Globus pallidus (tissue), 1 donor: ENCODE measurements around the gene PRKD1.

ENCODE experiments used
- DNase-seq: peaks from one replicate; pipeline ENCODE4 v3.0.0-alpha.2; 2015; ENCODE audit warnings: low spot score

Gene PRKD1

DNA sequence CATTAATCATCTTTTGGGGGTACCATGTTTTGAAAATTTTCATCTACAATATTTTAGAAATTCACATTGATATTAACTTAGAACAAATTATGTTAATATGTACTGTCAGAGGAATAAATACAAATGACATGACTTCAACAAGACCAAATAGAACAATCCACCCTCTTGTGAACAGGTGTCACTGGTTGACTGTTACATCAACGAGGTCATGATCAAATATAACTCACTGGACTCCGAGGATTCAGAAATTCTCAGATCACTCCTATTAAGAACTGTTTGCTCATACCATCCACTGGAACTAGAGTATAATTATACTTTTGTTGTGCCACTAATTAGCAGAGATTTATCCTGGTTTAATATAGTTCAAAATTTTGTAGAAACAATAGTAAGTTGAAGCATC is 318.8 kb downstream of the PRKD1 start:
- no peak for DNase-seq

DNA sequence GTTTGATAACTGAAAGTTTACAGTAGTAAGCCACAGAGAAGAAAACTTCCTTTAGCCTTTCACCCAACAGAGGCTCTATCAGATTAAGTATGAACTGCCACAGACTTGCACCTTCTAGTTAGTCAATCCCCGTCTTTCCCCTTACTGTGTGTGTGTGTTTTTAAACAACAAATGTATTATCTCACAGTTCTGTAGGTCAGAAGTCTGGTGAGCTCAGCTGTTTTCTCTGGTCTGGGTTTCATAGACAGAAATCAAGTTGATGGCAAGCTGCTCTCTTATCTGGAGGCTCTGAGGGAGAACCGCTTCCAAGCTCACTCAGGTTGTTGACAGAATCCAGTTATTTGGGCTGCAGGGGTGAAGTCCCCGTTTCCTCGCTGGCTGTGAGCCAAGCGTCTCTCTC is 320.5 kb downstream of the PRKD1 start:
- DNase-seq = no peak

DNA sequence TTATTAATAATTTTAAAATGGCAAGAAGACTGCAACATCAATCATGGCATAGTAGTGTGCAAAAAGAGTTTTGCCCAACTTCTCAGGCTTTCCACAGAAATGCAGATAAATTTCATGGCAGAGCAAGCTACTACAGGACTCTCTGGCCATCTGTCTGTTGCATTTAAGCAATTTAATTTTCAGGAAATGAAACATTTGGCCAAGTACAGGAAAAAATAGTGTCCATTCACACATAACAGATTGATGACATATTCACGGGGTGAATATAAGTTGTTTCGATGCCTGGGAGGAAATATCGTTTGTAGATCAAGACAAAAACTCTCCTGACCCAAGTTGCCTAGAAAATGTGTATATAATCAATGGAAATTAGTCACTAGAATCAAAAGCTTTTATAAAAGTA is 324.0 kb downstream of the PRKD1 start:
- DNase-seq = no peak

DNA sequence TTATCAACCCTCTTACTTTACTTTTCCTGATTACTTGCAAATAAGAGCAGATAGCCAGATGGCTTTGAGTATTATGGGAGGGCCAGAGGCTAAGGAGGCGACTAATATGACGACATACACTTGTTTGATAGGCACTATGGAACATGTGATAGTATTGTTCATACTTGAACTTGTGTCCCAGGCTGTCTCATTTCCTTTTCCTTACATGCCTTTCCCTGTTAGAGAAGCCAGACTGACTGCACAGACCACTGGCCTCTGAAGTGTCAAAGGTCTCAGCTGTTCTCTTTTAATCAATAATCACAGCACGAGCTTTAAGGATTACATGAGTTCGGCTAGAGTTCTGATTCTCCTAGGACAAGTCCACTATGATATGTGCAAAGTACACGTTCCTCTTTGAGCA is 326.0 kb downstream of the PRKD1 start:
- no peak for DNase-seq

DNA sequence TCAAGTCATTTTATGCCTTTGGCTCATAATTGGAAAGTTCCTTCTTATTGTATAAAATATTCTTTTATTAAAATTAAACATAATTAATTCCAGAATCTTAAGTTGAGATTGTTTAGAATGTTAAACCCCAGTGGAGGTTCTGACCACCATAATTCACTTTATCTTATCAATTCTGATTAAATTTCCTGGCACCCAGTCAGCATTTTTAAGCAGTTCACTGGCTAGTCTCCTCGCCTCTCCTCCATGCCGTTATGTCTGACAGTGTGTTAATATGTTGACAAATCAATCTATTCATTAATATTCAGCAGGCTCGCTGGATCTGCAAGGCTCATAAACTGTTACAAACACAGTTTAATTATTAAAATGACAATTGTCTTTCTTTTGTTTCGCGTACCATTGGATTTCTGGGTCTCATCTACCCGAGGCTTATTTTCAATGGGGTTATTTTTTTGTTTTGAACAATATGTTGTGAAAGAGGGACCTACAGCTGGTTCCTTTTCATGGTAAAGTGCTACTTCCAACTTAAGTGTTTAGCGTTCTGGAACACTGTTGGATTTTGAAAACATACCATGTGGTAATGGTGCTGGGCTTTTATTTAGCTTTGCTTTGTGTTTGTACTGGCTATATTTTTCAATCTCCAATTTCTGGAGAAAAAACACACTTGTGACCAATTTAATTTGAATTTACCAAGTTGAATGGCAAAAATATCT is 339.7 kb downstream of the PRKD1 start:
- DNase-seq = no peak

DNA sequence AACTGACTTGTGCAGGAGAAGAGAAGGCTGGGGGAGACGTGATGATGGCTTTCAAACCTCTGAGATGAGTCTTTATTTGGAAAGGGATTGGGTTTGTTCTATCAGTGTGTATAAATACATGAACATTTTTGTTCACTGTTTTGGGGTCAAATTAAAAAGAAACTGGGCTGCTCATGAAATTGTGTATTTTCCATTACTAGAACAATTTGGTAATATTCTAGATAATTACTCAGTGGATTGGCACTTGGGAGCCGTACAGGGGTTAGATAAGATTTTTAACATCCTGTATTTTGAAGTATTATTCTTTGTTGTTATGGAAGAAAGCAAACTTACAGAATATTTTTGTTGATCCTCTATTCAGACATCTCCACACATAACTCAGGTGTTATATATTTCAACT is 340.6 kb downstream of the PRKD1 start:
- DNase-seq = no peak

DNA sequence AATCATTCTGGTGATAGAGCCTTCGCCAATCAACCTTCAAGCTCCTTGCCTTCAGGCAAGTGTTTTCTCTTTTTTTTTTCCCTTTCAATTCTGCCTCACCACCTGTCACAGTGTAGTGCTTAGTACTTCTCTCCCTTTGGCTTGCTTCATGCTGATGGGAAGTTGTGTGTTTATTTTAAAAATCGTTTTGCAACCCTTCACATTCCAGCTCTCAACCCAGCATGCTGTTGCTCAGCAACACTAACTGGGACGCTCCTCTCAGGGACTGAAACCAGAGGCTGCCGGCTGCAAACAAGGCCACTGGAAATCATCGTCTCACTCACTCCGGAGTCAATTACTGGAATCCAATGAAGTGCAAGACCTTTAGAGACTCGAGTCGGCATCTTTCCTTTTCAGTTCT is 342.7 kb downstream of the PRKD1 start:
- DNase-seq = peak; percentile 20

DNA sequence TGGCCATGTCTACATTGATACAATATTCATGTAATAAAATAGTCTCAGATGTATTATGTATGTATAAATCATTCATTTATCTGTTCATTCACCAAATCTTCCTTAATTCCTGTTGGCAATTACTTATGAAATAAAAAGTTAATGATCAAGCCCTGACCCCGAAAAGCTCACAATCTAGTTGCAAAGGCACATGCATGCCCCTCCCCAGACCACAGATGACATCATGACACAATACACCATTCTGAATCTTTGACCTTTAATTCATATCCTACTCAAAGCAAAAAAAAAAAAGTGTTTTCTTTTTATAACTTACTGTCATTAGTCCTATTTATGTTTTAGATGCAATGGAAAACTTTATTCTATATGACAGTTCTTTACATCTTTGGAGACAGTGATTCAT is 346.9 kb downstream of the PRKD1 start:
- no peak for DNase-seq

DNA sequence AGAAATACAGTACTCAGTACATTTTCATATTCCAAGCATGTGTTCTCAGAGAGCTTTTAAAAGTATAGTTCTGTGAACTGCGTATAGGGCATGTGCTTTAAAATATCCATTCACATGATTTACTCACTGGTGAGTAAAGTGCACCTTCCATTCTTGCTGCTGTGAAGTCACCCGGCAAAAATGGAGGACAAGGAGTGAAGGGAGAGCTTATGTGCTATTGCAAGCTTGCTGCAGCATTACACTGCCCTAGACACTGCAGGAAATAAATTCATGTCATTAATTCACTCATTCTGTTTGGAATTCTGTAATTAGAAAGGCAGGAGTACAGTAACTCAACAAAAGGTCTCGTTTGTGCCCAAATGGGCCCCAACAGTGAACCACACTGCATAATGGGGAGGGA is 347.8 kb downstream of the PRKD1 start:
- no peak for DNase-seq

DNA sequence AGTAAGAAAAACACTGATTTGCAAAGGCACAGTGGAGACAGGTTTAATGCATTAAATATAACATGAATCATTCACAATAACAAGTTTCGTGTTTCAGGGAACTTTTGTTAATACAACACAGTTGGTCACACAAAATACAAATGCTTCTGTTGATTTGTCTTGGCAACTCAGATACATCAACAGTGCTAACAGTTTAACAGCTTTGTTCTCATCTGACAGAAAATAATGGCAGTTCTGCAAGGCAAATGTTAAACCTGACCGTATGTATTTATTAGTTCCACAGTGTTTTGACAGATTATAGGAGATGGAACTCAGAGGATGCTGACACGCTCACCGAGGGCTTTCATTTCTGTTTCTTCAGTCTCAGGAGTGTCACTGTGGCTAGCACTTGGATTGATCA is 350.7 kb downstream of the PRKD1 start:
- DNase-seq = no peak

DNA sequence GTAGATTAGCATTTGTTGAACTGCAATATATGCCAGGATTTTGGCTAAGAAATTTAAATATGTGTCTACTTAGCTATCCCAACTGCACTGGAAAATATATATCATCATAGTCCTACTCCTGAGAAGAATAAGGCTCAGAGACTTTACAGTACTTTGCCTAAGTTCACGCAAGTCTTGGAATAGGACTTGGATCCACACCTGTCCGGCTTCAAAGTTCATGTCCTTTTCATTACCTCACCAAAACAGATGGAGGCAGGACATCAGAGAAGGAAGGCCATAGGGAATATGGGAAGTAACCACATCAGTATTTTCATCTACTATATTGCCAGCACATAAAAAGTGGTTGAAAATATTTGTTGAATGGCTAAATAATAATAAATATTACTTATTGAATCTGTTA is 358.5 kb downstream of the PRKD1 start:
- DNase-seq = no peak

DNA sequence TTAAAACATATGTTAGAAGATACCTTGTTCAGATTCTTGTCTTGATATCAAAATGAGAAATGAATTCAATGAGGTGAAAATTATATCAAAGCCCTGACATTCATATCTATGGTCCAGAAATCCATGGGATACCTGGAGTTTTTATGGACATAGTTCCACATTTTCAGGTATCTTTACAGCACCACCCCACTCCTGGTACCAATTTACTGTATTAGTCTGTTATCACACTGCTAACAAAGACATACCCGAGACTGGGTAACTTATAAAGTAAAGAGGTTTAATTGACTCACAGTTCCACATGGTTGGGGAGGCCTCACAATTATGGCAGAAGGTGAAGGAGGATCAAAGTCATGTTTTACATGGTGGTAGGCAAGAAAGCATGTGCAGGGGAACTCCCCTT is 361.5 kb downstream of the PRKD1 start:
- no peak for DNase-seq

DNA sequence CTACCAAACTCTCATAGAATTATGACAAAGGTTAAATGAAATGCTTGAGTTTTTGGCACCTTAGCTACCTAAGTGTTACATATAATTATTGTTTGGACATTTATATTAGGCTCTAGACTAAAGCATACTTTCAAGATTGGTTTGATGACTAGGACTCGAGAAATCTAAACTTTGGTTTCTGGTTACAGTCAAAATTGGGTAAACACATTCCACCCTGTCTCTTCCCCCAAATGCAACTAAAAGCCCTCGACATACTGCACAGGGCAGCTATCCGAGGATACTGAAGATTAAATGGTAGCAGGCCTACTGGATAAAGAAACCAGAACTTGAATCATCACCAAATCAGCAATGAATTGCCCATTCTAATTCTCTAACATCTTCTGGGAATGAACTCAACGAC is 369.1 kb downstream of the PRKD1 start:
- DNase-seq = no peak

DNA sequence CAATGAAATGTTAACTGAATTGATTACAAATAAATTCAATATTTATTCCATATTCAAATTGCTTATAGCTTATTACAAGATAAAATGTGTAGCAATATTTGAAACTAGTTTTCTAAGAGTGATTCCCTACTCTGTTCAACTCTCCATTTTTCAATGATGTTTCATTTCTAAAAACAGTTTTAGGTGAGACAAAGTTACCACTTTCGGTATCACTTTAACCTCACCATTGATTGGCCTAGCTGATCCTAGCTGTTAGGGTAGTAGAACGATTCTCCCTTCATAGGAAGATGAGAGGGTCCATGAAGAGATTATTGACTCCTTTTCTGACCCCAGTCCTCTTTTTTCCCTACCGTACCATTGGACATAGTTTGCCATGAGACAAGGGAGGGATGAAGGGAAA is 373.3 kb downstream of the PRKD1 start:
- no peak for DNase-seq

DNA sequence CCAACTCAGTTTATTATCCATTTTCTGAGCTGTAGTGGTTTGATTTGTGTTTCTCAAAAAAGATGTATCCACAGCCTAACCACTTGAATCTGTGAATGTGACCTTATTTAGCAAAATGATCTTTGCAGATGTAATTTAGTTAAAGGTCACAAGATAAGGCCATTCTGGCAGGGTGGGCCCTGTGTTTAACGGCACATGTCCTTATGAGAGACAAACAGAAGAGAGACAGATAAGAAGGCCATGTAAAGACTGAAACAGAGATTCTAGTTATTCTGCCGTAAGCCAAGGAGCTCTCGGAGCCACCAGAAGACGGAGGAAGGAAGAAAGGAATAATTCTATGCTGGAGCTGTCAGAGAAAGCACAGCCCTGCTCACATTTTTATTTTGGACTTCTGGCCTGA is 374.2 kb downstream of the PRKD1 start:
- DNase-seq = no peak

DNA sequence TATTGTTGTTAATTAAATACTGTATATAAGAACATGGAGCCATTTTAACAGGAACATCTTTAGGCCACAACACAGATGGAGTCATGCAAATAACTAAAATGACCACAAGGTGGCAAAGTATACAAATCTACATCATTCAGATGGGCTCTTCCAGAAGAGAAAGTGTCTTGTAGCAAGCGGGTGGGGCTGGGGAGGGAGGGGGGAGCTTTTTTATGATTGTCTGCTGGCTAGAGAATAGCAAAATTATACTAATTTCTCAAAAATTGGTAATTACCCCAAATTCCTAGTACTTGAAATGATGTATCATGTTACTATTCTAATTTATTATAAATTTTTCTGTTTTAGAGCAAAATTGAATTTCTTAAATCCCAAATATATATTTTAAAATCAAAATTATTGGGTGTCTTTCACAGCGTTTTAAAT is 378.7 kb downstream of the PRKD1 start:
- peak; percentile 81 for DNase-seq

DNA sequence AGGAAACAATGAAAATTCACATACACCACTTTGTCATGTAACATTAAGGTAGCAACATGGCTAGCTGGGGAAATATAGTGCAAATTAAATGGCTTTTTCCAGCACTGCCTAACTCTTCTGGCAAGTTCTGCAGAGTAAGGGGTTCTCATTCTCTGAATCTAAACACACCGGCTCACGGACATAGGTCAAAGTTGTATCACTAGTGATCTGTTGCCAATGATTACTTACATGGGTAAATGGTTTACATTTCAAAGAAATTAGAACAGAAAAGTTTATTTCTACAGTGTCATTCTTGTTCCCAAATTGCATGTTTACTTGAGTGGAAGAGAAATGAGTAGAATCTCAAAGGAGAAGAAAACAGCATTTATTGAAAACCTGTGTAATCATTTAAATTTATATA is 381.9 kb downstream of the PRKD1 start:
- DNase-seq = no peak

DNA sequence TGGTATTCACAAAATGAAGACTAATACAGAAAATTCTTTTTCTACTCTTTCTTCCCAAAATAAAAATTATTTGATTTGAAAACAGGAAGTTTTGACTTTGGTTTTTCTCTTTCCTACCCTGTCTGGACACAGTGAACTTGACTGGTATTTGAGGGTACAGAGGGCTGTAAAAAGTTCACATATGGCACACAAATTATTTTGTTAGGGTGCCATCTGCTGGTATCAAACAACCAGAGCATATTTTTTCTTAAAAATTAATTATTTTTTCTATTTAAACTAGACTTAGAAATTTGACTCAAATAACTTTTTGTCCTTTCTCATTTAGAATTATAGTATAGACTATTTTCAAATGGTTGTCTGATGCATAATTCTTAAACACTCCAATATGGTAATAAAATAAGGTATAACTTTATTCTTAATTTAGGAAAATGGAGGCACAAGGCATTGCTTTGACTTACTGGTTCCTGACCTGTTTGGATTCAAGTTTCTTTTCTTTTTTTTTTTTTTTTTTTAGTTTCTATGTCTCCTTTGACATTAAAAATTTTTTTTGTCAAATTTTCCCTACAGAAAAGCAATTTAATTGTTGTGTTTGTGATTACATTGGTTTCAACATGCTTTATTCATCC is 390.6 kb downstream of the PRKD1 start:
- DNase-seq = peak; percentile 4

DNA sequence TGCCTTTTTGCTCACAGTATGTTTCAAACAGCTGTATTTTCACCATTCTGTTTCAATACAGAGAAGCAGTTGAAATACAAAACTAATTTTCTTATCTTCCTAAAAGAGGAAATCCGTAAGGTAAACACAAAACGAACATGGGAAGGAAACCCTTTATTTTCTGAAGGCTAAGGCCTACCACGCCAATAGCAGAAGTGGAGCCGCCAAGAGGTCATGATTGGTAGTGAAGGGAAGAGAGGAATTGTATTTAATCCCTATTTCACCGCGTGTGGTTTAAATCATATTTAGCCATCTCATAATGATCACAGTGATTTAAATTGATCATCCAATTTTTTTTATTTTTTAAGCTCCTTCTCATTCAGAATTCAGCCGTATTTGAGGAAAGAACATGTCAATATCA is 398.2 kb downstream of the PRKD1 start:
- no peak for DNase-seq

DNA sequence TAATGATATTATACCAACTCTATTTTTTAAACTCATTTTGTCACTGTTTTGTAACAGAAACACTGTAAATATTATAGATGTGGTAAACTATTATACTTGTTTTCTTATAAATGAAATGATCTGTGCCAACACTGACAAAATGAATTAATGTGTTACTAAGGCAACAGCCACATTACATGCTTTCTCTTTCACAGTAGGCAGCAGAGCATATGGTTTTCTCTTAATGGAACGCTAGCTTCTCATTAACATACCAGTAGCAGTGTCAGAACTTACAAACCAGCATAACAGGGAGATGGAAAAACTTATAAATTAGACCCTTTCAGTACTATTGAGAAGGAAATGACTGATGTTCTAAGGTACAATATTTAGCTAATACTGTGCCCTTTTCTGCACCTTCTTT is 398.8 kb downstream of the PRKD1 start:
- DNase-seq = no peak

DNA sequence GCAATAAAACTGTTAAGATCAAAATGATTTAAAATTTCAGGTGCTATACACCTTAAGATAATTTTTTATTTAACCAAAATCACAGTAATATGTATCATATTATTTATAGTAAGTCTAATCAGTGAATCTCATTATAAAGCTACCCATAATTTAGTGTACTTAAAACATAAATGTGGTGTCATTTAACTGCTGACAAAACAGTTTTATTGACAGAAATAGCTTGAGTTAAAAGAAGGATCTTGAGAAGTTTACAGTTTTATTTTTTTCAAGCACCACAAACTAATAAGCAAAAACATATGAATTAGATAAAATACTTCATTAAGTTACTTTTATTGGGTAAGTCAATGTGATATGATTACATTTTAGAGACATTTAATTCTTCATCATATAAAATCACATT is 400.4 kb downstream of the PRKD1 start:
- no peak for DNase-seq
